Endometrial microvascular endothelial cells (primary cell): Measurements from ENCODE around the gene DZIP3. TPM values are rescaled to one million over a fixed set of nuclear protein-coding genes. Genes with fewer than 3 reads are reported as not detected.

Experiments used
- in situ Hi-C: cut with HindIII; loops from 2 replicates; pipeline ENCODE4 v1.10.0; 2017; ENCODE audit warnings: low sequenced_read_pairs, low pct_unique_long_range_greater_than_20kb; ENCODE audit errors: inconsistent ontology term
- total RNA-seq: library from RNA; depleted of rRNA; stranded (reverse); fragments of >200 nt; gene quantifications from one replicate; pipeline ENCODE4 v1.2.3, GENCODE V29; 2015; ENCODE audit errors: inconsistent ontology term

The DZIP3 gene
- 3.5 TPM for total RNA-seq

- in situ Hi-C loops: no loop called here
These were observed at the start of gene DZIP3, which contains the start of gene CIP2A for GRCh38 chr3:108589081-108589997. Gene DZIP3, plus strand, starts transcription at chr3:108589722. Its CDS starts 15,685 bp downstream, at chr3:108605407. Gene CIP2A, minus strand, starts transcription at chr3:108589438. Its CDS starts 63 bp downstream, at chr3:108589375.

GRCh38 chr3:108546247-108546646, 43.3 kb upstream of the DZIP3 start:
- in situ Hi-C loops: no loop called here

- in situ Hi-C loops: no loop called here
These were observed 42.8 kb upstream of the DZIP3 start for GRCh38 chr3:108546692-108547091.

GRCh38 chr3:108548304-108548703, 41.2 kb upstream of the DZIP3 start:
- in situ Hi-C loops: no loop called here

GRCh38 chr3:108548886-108549285, 40.6 kb upstream of the DZIP3 start:
- in situ Hi-C loops: no loop called here

- in situ Hi-C loops: no loop called here
These were observed 37.0 kb upstream of the DZIP3 start for GRCh38 chr3:108552267-108553159.

- in situ Hi-C loops: no loop called here
These were observed 35.3 kb upstream of the DZIP3 start for GRCh38 chr3:108554229-108554628.

- in situ Hi-C loops: no loop called here
These were observed 34.5 kb upstream of the DZIP3 start for GRCh38 chr3:108554913-108555571.

- in situ Hi-C loops: no loop called here
These were observed 33.4 kb upstream of the DZIP3 start for GRCh38 chr3:108555966-108556581.

GRCh38 chr3:108562565-108562964, 27.0 kb upstream of the DZIP3 start:
- in situ Hi-C loops: no loop called here

GRCh38 chr3:108564564-108564963, 25.0 kb upstream of the DZIP3 start:
- in situ Hi-C loops: no loop called here

- in situ Hi-C loops: no loop called here
These were observed 24.0 kb upstream of the DZIP3 start for GRCh38 chr3:108565506-108565905.

GRCh38 chr3:108566599-108566998, 22.9 kb upstream of the DZIP3 start:
- in situ Hi-C loops: no loop called here

- in situ Hi-C loops: no loop called here
These were observed 20.2 kb upstream of the DZIP3 start for GRCh38 chr3:108569336-108569735.

GRCh38 chr3:108578064-108578463, 11.5 kb upstream of the DZIP3 start:
- in situ Hi-C loops: no loop called here

- in situ Hi-C loops: no loop called here
These were observed 921 bp upstream of the DZIP3 start for GRCh38 chr3:108588601-108589000.

- in situ Hi-C loops: no loop called here
These were observed 439 bp downstream of the DZIP3 start for GRCh38 chr3:108589998-108590323.

- in situ Hi-C loops: no loop called here
These were observed 938 bp downstream of the DZIP3 start for GRCh38 chr3:108590460-108590859.

- in situ Hi-C loops: no loop called here
These were observed 5.8 kb downstream of the DZIP3 start for GRCh38 chr3:108595321-108595720.
